ENCODE results near the gene ROR2.

ROR2 gene

GRCh38 chr9:91714020-91714806 lies 235.8 kb downstream of the ROR2 start:
- no peak overlapping the region for H3K27ac ChIP-seq
- TF ChIP-seq CTCF (IDR thresholded peaks at IDR 0.05) (no peak), ZFX (IDR thresholded peaks at IDR 0.05; ENCODE audit: borderline replicate concordance) (no peak)

- no peak for TF ChIP-seq ZFX (IDR thresholded peaks at IDR 0.05; ENCODE audit: borderline replicate concordance)
- TF ChIP-seq CTCF (IDR thresholded peaks at IDR 0.05), result no peak
- no peak overlapping the region for H3K27ac ChIP-seq
Observed at GRCh38 chr9:91712811-91713210, 237.2 kb downstream of the ROR2 start.

- no peak overlapping the region for H3K27ac ChIP-seq
- TF ChIP-seq CTCF (IDR thresholded peaks at IDR 0.05) (no peak), ZFX (IDR thresholded peaks at IDR 0.05; ENCODE audit: borderline replicate concordance) (no peak)
Observed at GRCh38 chr9:91711755-91712601, 238.1 kb downstream of the ROR2 start.

DNA sequence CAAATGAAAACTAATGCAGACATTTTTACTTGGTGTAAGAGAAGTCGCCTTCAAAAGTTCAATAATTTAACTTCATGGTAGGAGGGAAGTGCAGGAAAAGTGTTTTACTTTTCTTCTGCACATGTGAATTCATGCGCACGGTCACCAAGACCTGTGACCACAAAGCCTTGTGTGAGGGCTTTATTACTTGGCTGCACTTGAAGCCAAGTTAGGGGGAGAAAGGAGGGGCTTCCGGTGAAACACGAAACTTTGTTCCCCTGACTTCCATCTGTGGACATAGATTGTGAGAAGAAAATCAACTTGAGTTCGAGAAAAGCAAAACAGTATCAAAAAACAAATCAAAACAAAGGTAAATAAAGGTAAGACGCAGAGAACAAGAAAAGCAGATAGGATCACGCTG lies 239.9 kb downstream of the ROR2 start:
- TF ChIP-seq CTCF (IDR thresholded peaks at IDR 0.05) (no peak), ZFX (IDR thresholded peaks at IDR 0.05; ENCODE audit: borderline replicate concordance) (no peak)
- no peak overlapping the region for H3K27ac ChIP-seq

GRCh38 chr9:91705386-91705785 lies 244.6 kb downstream of the ROR2 start:
- TF ChIP-seq CTCF (IDR thresholded peaks at IDR 0.05) (no peak), ZFX (IDR thresholded peaks at IDR 0.05; ENCODE audit: borderline replicate concordance) (no peak)
- H3K27ac ChIP-seq, result no peak overlapping the region

DNA sequence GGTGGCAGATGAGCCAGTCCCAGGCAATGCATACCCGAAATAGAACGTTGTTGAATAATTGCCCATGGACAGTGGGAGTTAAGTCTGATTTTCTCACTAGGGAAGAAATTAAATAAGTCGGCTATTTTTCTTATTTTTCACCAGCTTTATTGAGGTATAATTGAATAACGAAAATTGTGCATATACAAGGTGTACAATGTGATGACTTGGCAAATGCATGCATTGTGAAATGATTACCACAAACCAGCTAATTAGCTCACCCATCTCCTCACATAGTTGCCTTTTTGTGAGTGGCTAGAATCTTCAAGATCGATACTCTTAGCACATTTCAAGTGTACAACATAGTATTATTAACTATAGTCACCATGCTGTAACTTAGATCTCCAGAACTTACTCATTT lies 249.6 kb downstream of the ROR2 start:
- no peak overlapping the region for H3K27ac ChIP-seq
- no peak for TF ChIP-seq ZFX (IDR thresholded peaks at IDR 0.05; ENCODE audit: borderline replicate concordance)
- no peak for TF ChIP-seq CTCF (IDR thresholded peaks at IDR 0.05)

- no peak overlapping the region for H3K27ac ChIP-seq
- no peak for TF ChIP-seq CTCF (IDR thresholded peaks at IDR 0.05)
- TF ChIP-seq ZFX (IDR thresholded peaks at IDR 0.05; ENCODE audit: borderline replicate concordance), result no peak
Observed at GRCh38 chr9:91698266-91698665, 251.8 kb downstream of the ROR2 start.

Measured in 22Rv1 (cell line).